ENCODE measurements around the gene RBAK.
"Not testable (repeated sequence)": the region's sequence is repeated elsewhere in the genome, so short reads cannot be mapped to it uniquely, and the experiment has no call there.

The RBAK gene

GRCh38 chr7:5045558-5046396 lies at the start of gene RBAK:
TSS of gene RBAK (plus strand) at chr7:5045860. CDS start at chr7:5048077, 2,217 bp downstream.
- peak; percentile 93 for DNase-seq (ENCODE audit: low spot score)

- DNase-seq (ENCODE audit: low spot score): no peak
Measured at GRCh38 chr7:4996696-4997222, 48.9 kb upstream of the RBAK start.

GRCh38 chr7:4998244-4998643 lies 47.4 kb upstream of the RBAK start:
- no peak for DNase-seq (ENCODE audit: low spot score)

GRCh38 chr7:4998910-4999309 lies 46.8 kb upstream of the RBAK start:
- no peak for DNase-seq (ENCODE audit: low spot score)

- no peak for DNase-seq (ENCODE audit: low spot score)
Measured at GRCh38 chr7:4999369-4999950, 46.2 kb upstream of the RBAK start.

GRCh38 chr7:5001003-5001402 lies 44.7 kb upstream of the RBAK start:
- no peak for DNase-seq (ENCODE audit: low spot score)

- DNase-seq (ENCODE audit: low spot score): no peak
Measured at GRCh38 chr7:5001911-5002310, 43.7 kb upstream of the RBAK start.

- DNase-seq (ENCODE audit: low spot score): peak; percentile 15
Measured at GRCh38 chr7:5005066-5005465, 40.6 kb upstream of the RBAK start.

- DNase-seq (ENCODE audit: low spot score): no peak
Measured at GRCh38 chr7:5012985-5013384, 32.7 kb upstream of the RBAK start.

GRCh38 chr7:5015936-5016335 lies 29.7 kb upstream of the RBAK start:
- not testable (repeated sequence) for DNase-seq (ENCODE audit: low spot score)

GRCh38 chr7:5017626-5018025 lies 28.0 kb upstream of the RBAK start:
- DNase-seq (ENCODE audit: low spot score): not testable (repeated sequence)

GRCh38 chr7:5020098-5020497 lies 25.6 kb upstream of the RBAK start:
- no peak for DNase-seq (ENCODE audit: low spot score)

- not testable (repeated sequence) for DNase-seq (ENCODE audit: low spot score)
Measured at GRCh38 chr7:5020976-5021550, 24.6 kb upstream of the RBAK start.

- DNase-seq (ENCODE audit: low spot score): not testable (repeated sequence)
Measured at GRCh38 chr7:5023626-5024025, 22.0 kb upstream of the RBAK start.

GRCh38 chr7:5027796-5028410 lies 17.8 kb upstream of the RBAK start:
- DNase-seq (ENCODE audit: low spot score): not testable (repeated sequence)

- DNase-seq (ENCODE audit: low spot score): not testable (repeated sequence)
Measured at GRCh38 chr7:5033186-5033585, 12.5 kb upstream of the RBAK start.

GRCh38 chr7:5035276-5035675 lies 10.4 kb upstream of the RBAK start:
- DNase-seq (ENCODE audit: low spot score): no peak

- no peak for DNase-seq (ENCODE audit: low spot score)
Measured at GRCh38 chr7:5036446-5036845, 9.2 kb upstream of the RBAK start.

GRCh38 chr7:5041047-5041446 lies 4.6 kb upstream of the RBAK start:
- no peak for DNase-seq (ENCODE audit: low spot score)

GRCh38 chr7:5043661-5044060 lies 2.0 kb upstream of the RBAK start:
- DNase-seq (ENCODE audit: low spot score): no peak

- not testable (repeated sequence) for DNase-seq (ENCODE audit: low spot score)
Measured at GRCh38 chr7:5046397-5046732, 705 bp downstream of the RBAK start.

GRCh38 chr7:5047127-5047526 lies 1.5 kb downstream of the RBAK start:
- DNase-seq (ENCODE audit: low spot score): not testable (repeated sequence)

- no peak for DNase-seq (ENCODE audit: low spot score)
Measured at GRCh38 chr7:5050676-5051075, 5.0 kb downstream of the RBAK start.
